HEK293 (cell line): ENCODE results near the gene TTC16.

ENCODE experiments used
- KLF16 ChIP-seq: fragments of 450-650 bp; formaldehyde crosslinking; IDR thresholded peaks from 2 replicates; pipeline ENCODE4 v1.5.1; 2017; ENCODE audit warnings: missing biosample characterization, missing genetic modification characterization
- KLF8 ChIP-seq: fragments of 450-650 bp; formaldehyde crosslinking; IDR thresholded peaks from 2 replicates; pipeline ENCODE4 v1.5.1; 2016; ENCODE audit warnings: missing biosample characterization, missing genetic modification characterization
- MZF1 ChIP-seq: fragments of 450-650 bp; formaldehyde crosslinking; IDR thresholded peaks from 2 replicates; pipeline ENCODE4 v1.5.1; 2017; ENCODE audit warnings: missing biosample characterization, missing genetic modification characterization, borderline replicate concordance
- PATZ1 ChIP-seq: fragments of 450-650 bp; formaldehyde crosslinking; IDR thresholded peaks from 2 replicates; pipeline ENCODE4 v1.5.1; 2016; ENCODE audit warnings: missing biosample characterization, missing genetic modification characterization
- REPIN1 ChIP-seq: fragments of 450-650 bp; formaldehyde crosslinking; IDR thresholded peaks from 2 replicates; pipeline ENCODE4 v1.5.1; 2017; ENCODE audit warnings: missing biosample characterization, missing genetic modification characterization, low read depth
- SP3 ChIP-seq: fragments of 450-650 bp; formaldehyde crosslinking; IDR thresholded peaks from 2 replicates; pipeline ENCODE4 v1.5.1; 2016; ENCODE audit warnings: missing biosample characterization, missing genetic modification characterization
- SP7 ChIP-seq: fragments of 450-650 bp; formaldehyde crosslinking; IDR thresholded peaks from 2 replicates; pipeline ENCODE4 v1.5.1; 2016; ENCODE audit warnings: missing biosample characterization, missing genetic modification characterization
- YY1 ChIP-seq: fragments of 450-650 bp; formaldehyde crosslinking; IDR thresholded peaks from 2 replicates; pipeline ENCODE4 v1.5.1; 2018; ENCODE audit warnings: missing biosample characterization, missing genetic modification characterization
- ZBTB17 ChIP-seq: fragments of 450-650 bp; formaldehyde crosslinking; IDR thresholded peaks from 2 replicates; pipeline ENCODE4 v1.5.1; 2016; ENCODE audit warnings: missing biosample characterization, missing genetic modification characterization
- ZBTB20 ChIP-seq: fragments of 450-650 bp; formaldehyde crosslinking; IDR thresholded peaks from 2 replicates; pipeline ENCODE4 v1.5.1; 2016; ENCODE audit warnings: missing biosample characterization, missing genetic modification characterization
- ZBTB26 ChIP-seq: fragments of 450-650 bp; formaldehyde crosslinking; optimal IDR thresholded peaks from 2 replicates; pipeline ENCODE3; 2016; ENCODE audit warnings: missing biosample characterization, mild to moderate bottlenecking, missing genetic modification characterization
- ZBTB48 ChIP-seq: fragments of 450-650 bp; formaldehyde crosslinking; IDR thresholded peaks from 2 replicates; pipeline ENCODE4 v1.5.1; 2016; ENCODE audit warnings: missing biosample characterization, missing genetic modification characterization
- ZBTB8A ChIP-seq: fragments of 450-650 bp; formaldehyde crosslinking; IDR thresholded peaks from 2 replicates; pipeline ENCODE4 v1.5.1; 2016; ENCODE audit warnings: missing biosample characterization, missing genetic modification characterization
- ZFP3 ChIP-seq: fragments of 450-650 bp; formaldehyde crosslinking; IDR thresholded peaks from 2 replicates; pipeline ENCODE4 v1.5.1; 2016; ENCODE audit warnings: low read depth, missing biosample characterization, missing genetic modification characterization
- ZFP69B ChIP-seq: fragments of 450-650 bp; formaldehyde crosslinking; IDR thresholded peaks from 2 replicates; pipeline ENCODE4 v1.5.1; 2016; ENCODE audit warnings: missing biosample characterization, missing genetic modification characterization
- ZIC2 ChIP-seq: fragments of 450-650 bp; formaldehyde crosslinking; IDR thresholded peaks from 2 replicates; pipeline ENCODE4 v1.5.1; 2016; ENCODE audit warnings: missing biosample characterization, missing genetic modification characterization
- ZNF155 ChIP-seq: fragments of 450-650 bp; formaldehyde crosslinking; IDR thresholded peaks from 2 replicates; pipeline ENCODE4 v1.5.1; 2016; ENCODE audit warnings: missing biosample characterization, missing genetic modification characterization
- ZNF157 ChIP-seq: fragments of 450-650 bp; formaldehyde crosslinking; IDR thresholded peaks from 2 replicates; pipeline ENCODE4 v1.5.1; 2016; ENCODE audit warnings: missing biosample characterization, missing genetic modification characterization
- ZNF16 ChIP-seq: fragments of 450-650 bp; formaldehyde crosslinking; IDR thresholded peaks from 2 replicates; pipeline ENCODE4 v1.5.1; 2016; ENCODE audit warnings: low read depth, missing biosample characterization, missing genetic modification characterization
- ZNF169 ChIP-seq: fragments of 450-650 bp; formaldehyde crosslinking; IDR thresholded peaks from 2 replicates; pipeline ENCODE4 v1.5.1; 2016; ENCODE audit warnings: missing biosample characterization, missing genetic modification characterization
- ZNF175 ChIP-seq: fragments of 450-650 bp; formaldehyde crosslinking; IDR thresholded peaks from 2 replicates; pipeline ENCODE4 v1.5.1; 2016; ENCODE audit warnings: missing biosample characterization, missing genetic modification characterization
- ZNF2 ChIP-seq: fragments of 450-650 bp; formaldehyde crosslinking; IDR thresholded peaks from 2 replicates; pipeline ENCODE4 v1.5.1; 2016; ENCODE audit warnings: missing biosample characterization, missing genetic modification characterization
- ZNF394 ChIP-seq: fragments of 450-650 bp; formaldehyde crosslinking; IDR thresholded peaks from 2 replicates; pipeline ENCODE4 v1.5.1; 2016; ENCODE audit warnings: missing biosample characterization, missing genetic modification characterization, mild to moderate bottlenecking, moderate library complexity, borderline replicate concordance
- ZNF610 ChIP-seq: fragments of 450-650 bp; formaldehyde crosslinking; IDR thresholded peaks from 2 replicates; pipeline ENCODE4 v1.5.1; 2016; ENCODE audit warnings: missing biosample characterization, missing genetic modification characterization, borderline replicate concordance
- ZNF654 ChIP-seq: fragments of 450-650 bp; formaldehyde crosslinking; IDR thresholded peaks from 2 replicates; pipeline ENCODE4 v1.5.1; 2016; ENCODE audit warnings: low read depth, missing biosample characterization, missing genetic modification characterization
- ZNF707 ChIP-seq: fragments of 450-650 bp; formaldehyde crosslinking; IDR thresholded peaks from 2 replicates; pipeline ENCODE4 v1.5.1; 2016; ENCODE audit warnings: missing biosample characterization, missing genetic modification characterization
- ZNF830 ChIP-seq: fragments of 450-650 bp; IDR thresholded peaks from 2 replicates; pipeline ENCODE4 v1.5.0; 2018; ENCODE audit warnings: missing biosample characterization, missing genetic modification characterization, low read depth, mild to moderate bottlenecking, moderate library complexity
- TF ChIP-seq, protein P1 (sequence below): fragments of 450-650 bp; formaldehyde crosslinking; IDR thresholded peaks from 2 replicates; pipeline ENCODE4 v1.5.1; 2016; ENCODE audit warnings: missing biosample characterization, missing genetic modification characterization
- TF ChIP-seq, protein P2 (sequence below): fragments of 450-650 bp; IDR thresholded peaks from 2 replicates; pipeline ENCODE4 v1.5.1; 2018; ENCODE audit warnings: missing biosample characterization, missing genetic modification characterization

TTC16 gene

DNA sequence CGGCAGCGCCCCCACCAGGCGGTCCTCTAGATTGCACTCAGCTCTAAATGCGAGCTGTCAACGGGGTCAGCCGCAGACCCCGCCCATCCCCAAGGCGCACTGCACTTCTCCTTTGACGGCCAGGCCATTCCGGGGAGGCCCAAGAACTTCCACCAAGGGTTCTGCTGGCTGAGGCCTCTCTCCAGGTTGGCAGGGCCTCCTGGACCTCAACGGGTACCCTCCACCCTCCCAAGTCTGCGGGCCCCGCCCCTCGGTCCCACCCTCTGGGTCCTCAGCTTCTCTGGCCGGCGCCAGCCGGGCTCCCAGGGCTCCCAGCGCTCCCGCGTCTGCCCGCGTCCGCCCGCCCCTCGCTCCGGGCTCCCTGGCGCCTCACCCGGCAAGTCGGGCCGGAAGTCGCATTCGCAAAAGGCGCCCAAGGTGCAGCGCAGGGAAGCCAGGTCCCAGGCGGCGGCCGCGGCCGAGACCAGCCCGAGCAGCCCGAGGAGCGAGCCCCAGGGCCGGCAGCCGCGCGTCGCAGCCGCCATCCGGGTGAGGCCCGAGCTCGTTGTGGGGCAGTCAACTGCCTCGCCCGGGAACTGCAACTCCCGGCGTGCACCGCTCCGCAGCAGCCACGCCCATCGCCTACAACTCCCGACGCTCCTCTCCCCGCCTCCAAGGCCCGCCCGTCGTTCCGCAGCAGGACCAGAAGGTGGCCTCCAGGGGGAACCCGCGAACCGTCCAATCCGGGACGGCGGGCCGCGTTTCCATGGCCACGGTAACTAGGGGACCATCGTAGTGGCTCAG is 19.1 kb downstream of the TTC16 start, which contains the start of gene TOR2A (continued):
- TF ChIP-seq SP3 (peak; percentile 94), ZNF16 (tag by site-specific recombination) (no peak), ZNF830 (tag by site-specific recombination) (no peak), ZNF169 (tag by site-specific recombination) (no peak), ZNF155 (tag by site-specific recombination) (no peak), ZNF610 (tag by site-specific recombination) (no peak), ZBTB8A (tag by site-specific recombination) (peak; percentile 79), KLF8 (tag by site-specific recombination) (peak; percentile 81), REPIN1 (no peak), ZFP3 (tag by site-specific recombination) (no peak), ZNF175 (tag by site-specific recombination) (no peak), ZNF394 (tag by site-specific recombination) (peak; percentile 54; the same call in 1 of the 2 replicates), ZNF157 (tag by site-specific recombination) (no peak), KLF16 (tag by site-specific recombination) (peak; percentile 47; the same call in 1 of the 2 replicates), ZBTB48 (tag by site-specific recombination) (peak; percentile 47; the same call in 1 of the 2 replicates), PATZ1 (tag by site-specific recombination) (peak; percentile 49; the same call in 1 of the 2 replicates), SP7 (tag by site-specific recombination) (peak; percentile 21), ZBTB26 (tag by site-specific recombination) (peak; percentile 57), ZBTB20 (tag by site-specific recombination) (peak; percentile 80), MZF1 (tag by site-specific recombination) (no peak), ZNF2 (tag by site-specific recombination) (0 out of 2 replicates have a peak, but pooled peaks have one; percentile 9), ZBTB17 (tag by site-specific recombination) (peak; percentile 61; the same call in 1 of the 2 replicates), ZNF707 (no peak), ZFP69B (tag by site-specific recombination) (peak; percentile 29; the same call in 1 of the 2 replicates), ZIC2 (tag by site-specific recombination) (peak; percentile 64; the same call in 1 of the 2 replicates), YY1 (tag by site-specific recombination) (peak; percentile 64), ZNF654 (tag by site-specific recombination) (peak; percentile 83)
- TF ChIP-seq, protein P1, sequence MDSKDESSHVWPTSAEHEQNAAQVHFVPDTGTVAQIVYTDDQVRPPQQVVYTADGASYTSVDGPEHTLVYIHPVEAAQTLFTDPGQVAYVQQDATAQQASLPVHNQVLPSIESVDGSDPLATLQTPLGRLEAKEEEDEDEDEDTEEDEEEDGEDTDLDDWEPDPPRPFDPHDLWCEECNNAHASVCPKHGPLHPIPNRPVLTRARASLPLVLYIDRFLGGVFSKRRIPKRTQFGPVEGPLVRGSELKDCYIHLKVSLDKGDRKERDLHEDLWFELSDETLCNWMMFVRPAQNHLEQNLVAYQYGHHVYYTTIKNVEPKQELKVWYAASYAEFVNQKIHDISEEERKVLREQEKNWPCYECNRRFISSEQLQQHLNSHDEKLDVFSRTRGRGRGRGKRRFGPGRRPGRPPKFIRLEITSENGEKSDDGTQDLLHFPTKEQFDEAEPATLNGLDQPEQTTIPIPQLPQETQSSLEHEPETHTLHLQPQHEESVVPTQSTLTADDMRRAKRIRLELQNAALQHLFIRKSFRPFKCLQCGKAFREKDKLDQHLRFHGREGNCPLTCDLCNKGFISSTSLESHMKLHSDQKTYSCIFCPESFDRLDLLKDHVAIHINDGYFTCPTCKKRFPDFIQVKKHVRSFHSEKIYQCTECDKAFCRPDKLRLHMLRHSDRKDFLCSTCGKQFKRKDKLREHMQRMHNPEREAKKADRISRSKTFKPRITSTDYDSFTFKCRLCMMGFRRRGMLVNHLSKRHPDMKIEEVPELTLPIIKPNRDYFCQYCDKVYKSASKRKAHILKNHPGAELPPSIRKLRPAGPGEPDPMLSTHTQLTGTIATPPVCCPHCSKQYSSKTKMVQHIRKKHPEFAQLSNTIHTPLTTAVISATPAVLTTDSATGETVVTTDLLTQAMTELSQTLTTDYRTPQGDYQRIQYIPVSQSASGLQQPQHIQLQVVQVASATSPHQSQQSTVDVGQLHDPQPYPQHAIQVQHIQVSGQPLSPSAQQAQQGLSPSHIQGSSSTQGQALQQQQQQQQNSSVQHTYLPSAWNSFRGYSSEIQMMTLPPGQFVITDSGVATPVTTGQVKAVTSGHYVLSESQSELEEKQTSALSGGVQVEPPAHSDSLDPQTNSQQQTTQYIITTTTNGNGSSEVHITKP (tag by site-specific recombination) = peak; percentile 26; the same call in 1 of the 2 replicates
- TF ChIP-seq, protein P2, sequence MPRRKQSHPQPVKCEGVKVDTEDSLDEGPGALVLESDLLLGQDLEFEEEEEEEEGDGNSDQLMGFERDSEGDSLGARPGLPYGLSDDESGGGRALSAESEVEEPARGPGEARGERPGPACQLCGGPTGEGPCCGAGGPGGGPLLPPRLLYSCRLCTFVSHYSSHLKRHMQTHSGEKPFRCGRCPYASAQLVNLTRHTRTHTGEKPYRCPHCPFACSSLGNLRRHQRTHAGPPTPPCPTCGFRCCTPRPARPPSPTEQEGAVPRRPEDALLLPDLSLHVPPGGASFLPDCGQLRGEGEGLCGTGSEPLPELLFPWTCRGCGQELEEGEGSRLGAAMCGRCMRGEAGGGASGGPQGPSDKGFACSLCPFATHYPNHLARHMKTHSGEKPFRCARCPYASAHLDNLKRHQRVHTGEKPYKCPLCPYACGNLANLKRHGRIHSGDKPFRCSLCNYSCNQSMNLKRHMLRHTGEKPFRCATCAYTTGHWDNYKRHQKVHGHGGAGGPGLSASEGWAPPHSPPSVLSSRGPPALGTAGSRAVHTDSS (tag by site-specific recombination) = no peak
